Measurements from ENCODE around the gene RWDD4.

RWDD4 gene

GRCh38 chr4:183688216-183688615 lies 29.2 kb upstream of the RWDD4 start:
- no peak for TF ChIP-seq CTCF (IDR thresholded peaks at IDR 0.05; ENCODE audit: low read depth, low read length)
- in situ Hi-C loops (cut with HindIII; ENCODE audit: low sequenced_read_pairs): no loop called here
- DNase-seq (ENCODE audit: low read depth, low spot score): no peak
- no peak overlapping the region for H3K4me3 ChIP-seq (ENCODE audit: low read depth, low read length)

DNA sequence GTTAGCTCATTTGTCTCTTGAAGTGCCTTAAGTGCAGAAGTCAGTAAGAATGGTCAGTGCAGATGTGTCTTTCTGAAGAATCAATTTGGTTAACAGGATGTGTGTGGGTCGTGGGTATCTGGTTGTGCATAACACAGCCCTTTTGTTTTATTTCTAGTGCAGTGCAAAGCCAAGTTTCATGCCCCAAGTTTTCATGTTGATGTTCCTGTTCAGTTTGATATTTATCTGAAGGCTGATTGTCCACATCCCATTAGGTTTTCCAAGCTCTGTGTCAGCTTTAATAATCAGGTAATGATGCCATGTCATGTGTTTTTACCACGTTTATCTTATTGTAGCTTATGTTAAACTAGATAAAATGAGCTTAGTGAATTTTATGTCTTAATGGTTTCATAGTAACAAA lies 27.5 kb upstream of the RWDD4 start:
- TF ChIP-seq CTCF (IDR thresholded peaks at IDR 0.05; ENCODE audit: low read depth, low read length): no peak
- H3K4me3 ChIP-seq (ENCODE audit: low read depth, low read length): no peak overlapping the region

DNA sequence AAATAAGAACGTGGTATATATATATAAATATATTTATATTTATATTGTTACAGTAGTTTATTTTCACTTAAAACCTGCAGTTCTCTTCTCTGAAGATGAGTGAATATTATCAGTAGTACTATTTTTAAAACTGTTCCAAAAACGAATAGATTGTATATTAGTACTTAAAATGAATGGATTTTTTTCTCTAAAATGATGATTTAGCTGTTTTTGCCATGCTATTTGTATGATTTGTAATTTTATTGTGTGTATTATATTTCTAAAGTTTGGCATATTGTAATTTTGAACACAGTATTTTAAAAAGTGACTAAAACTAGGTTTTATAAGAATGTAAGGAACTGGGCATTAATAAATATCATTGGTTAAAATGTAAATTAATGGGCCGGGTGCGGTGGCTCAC lies 22.1 kb upstream of the RWDD4 start:
- in situ Hi-C loops (cut with HindIII; ENCODE audit: low sequenced_read_pairs): no loop called here
- DNase-seq (ENCODE audit: low read depth, low spot score): no peak
- H3K4me3 ChIP-seq (ENCODE audit: low read depth, low read length): no peak overlapping the region
- no peak for TF ChIP-seq CTCF (IDR thresholded peaks at IDR 0.05; ENCODE audit: low read depth, low read length)

More for the DNA sequence above, 27.5 kb upstream of the RWDD4 start:
- DNase-seq (ENCODE audit: low read depth, low spot score): no peak
- in situ Hi-C loops (cut with HindIII; ENCODE audit: low sequenced_read_pairs): no loop called here

DNA sequence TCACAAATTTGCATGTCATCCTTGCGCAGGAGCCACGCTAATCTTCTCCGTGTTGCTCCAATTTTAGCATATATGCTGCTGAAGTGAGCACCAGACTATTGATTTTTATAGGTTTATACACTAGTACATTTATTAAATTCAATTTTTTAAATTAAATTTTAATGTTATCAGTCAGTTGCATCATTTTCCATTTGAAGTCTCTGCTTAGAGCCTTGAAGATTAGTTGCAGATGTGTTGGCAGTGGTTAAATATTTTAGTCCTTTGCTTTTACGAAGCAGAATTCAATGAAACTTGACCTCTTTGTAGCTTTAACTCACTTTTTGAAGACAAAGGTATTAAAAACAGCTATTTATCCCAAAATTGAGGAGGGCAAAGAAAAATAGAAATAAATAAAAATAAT lies 16.6 kb upstream of the RWDD4 start:
- H3K4me3 ChIP-seq (ENCODE audit: low read depth, low read length): no peak overlapping the region
- no peak for TF ChIP-seq CTCF (IDR thresholded peaks at IDR 0.05; ENCODE audit: low read depth, low read length)
- DNase-seq (ENCODE audit: low read depth, low spot score): no peak
- in situ Hi-C loops (cut with HindIII; ENCODE audit: low sequenced_read_pairs): no loop called here

- DNase-seq (ENCODE audit: low read depth, low spot score): no peak
- no peak for TF ChIP-seq CTCF (IDR thresholded peaks at IDR 0.05; ENCODE audit: low read depth, low read length)
- H3K4me3 ChIP-seq (ENCODE audit: low read depth, low read length): no peak overlapping the region
- in situ Hi-C loops (cut with HindIII; ENCODE audit: low sequenced_read_pairs): no loop called here
Observed at GRCh38 chr4:183674153-183674552, 15.2 kb upstream of the RWDD4 start.

DNA sequence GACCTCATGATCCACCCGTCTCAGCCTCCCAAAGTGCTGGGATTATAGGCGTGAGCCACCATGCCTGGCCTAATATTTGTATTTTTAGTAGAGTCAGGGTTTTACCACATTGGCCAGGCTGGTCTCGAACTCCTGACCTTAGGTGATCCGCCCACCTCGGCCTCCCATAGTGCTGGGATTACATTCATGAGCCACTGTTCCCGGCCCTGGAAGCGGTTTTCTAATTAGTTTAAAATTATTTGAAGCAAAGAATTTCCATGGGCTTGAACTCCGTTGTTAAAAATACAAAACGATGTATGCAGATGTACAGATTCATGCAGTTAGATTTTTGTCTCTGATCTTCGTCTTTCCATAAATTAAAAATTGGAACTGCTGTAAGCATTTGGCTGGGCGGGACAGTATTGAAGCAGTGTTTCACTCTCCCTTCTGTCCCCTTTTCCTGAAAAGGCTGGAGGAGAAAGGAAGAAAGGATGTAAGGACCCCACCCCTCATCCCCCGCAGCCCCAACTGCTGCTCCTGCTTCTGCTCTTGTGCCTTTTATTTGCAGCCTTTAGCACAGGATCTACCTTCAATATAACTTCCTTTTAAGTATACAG lies 12.1 kb upstream of the RWDD4 start:
- DNase-seq (ENCODE audit: low read depth, low spot score): no peak
- no peak for TF ChIP-seq CTCF (IDR thresholded peaks at IDR 0.05; ENCODE audit: low read depth, low read length)
- in situ Hi-C loops (cut with HindIII; ENCODE audit: low sequenced_read_pairs): no loop called here
- no peak overlapping the region for H3K4me3 ChIP-seq (ENCODE audit: low read depth, low read length)

DNA sequence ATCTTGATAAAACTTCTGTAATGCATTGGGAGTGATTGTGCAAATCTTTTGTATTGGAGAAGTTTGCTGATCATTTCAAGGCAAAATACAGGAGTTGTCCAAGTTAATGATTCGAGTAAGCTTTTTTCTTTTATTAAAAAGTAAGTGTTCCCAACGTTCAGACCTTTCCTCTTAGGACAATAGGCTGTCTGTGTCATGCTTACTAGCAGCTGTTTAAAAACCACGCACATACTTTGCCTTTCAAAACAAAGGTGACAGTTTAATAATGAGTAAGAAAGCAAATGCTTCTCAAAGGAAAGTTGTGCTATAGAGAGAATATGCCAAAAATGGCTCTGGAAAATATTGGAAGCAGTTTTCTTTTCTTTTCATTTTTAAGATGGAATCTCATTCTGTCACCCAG lies 11.3 kb upstream of the RWDD4 start:
- TF ChIP-seq CTCF (IDR thresholded peaks at IDR 0.05; ENCODE audit: low read depth, low read length): no peak
- no peak overlapping the region for H3K4me3 ChIP-seq (ENCODE audit: low read depth, low read length)
- in situ Hi-C loops (cut with HindIII; ENCODE audit: low sequenced_read_pairs): no loop called here
- DNase-seq (ENCODE audit: low read depth, low spot score): no peak

Data from astrocyte of the spinal cord (primary cell).